ENCODE data around the gene JMJD8. TPM values are rescaled to one million over a fixed set of nuclear protein-coding genes. Genes with fewer than 3 reads are reported as not detected.

JMJD8 gene
- total and polyA plus RNA-seq, 9 of the 15 experiments (the other 6 are each of a cell fraction or from before 2014, with no cell fraction given): 1.2 to 50.6 (median 29.3) TPM

DNA sequence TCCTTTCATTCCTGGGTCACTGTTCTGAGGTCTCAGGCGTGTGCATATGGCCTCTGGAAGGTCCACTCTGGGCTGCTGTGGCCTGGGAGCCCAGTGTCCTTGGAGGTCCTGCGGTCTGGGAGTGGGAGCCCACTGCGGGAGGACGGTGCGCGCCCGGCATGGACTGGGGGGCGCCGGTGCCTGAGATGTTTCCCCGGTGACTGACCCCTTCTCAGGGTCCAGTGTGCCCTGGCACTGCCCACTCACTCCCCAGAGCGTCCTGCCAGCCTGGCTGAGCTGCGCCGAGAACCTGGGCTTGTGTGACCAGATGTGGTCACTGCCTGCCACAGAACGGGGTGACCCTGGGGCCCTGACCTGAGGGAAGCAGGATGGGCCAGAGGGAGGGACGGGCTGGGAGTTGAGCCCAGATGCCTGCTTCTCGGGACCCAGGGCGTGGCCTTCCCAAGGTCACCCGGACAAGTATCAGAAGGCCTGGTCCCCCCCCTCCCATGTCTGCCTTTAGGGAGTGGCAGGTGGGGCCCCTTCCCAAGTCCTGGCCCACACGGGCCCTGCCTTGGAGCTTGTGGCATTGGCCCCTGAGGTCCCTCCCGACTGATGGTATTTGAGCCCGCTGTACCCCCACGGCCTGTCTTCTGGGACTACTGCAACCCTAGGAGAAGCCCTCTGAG is 9.8 kb downstream of the JMJD8 start (continued):
- TF ChIP-seq, protein P1, sequence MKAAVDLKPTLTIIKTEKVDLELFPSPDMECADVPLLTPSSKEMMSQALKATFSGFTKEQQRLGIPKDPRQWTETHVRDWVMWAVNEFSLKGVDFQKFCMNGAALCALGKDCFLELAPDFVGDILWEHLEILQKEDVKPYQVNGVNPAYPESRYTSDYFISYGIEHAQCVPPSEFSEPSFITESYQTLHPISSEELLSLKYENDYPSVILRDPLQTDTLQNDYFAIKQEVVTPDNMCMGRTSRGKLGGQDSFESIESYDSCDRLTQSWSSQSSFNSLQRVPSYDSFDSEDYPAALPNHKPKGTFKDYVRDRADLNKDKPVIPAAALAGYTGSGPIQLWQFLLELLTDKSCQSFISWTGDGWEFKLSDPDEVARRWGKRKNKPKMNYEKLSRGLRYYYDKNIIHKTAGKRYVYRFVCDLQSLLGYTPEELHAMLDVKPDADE (conservative IDR thresholded peaks at IDR 0.05; ENCODE audit: control insufficient read depth, low read depth, low read length): no peak
- TF ChIP-seq MCM2 (IDR thresholded peaks at IDR 0.05; ENCODE audit: low read depth) (no peak), ESRRA (IDR thresholded peaks at IDR 0.05; ENCODE audit: borderline replicate concordance, low read depth) (peak; percentile 89), ZNF12 (CRISPR knock-in tag; IDR thresholded peaks at IDR 0.05) (0 out of 2 replicates have a peak, but pooled peaks have one; percentile 4), RAD51 (IDR thresholded peaks at IDR 0.05; ENCODE audit: borderline replicate concordance, low read depth) (no peak), NRF1 (conservative IDR thresholded peaks at IDR 0.05 in 1 of 2, IDR thresholded peaks at IDR 0.05 in 1 of 2) (no peak), KAT2B (IDR thresholded peaks at IDR 0.05; ENCODE audit: low read depth, low read length) (no peak), ATF2 (CRISPR knock-in tag; IDR thresholded peaks at IDR 0.05) (no peak), RBFOX2 (IDR thresholded peaks at IDR 0.05; ENCODE audit: low read depth, low read length) (peak; percentile 42; the same call in 1 of the 2 replicates)
- TF ChIP-seq, protein P2, sequence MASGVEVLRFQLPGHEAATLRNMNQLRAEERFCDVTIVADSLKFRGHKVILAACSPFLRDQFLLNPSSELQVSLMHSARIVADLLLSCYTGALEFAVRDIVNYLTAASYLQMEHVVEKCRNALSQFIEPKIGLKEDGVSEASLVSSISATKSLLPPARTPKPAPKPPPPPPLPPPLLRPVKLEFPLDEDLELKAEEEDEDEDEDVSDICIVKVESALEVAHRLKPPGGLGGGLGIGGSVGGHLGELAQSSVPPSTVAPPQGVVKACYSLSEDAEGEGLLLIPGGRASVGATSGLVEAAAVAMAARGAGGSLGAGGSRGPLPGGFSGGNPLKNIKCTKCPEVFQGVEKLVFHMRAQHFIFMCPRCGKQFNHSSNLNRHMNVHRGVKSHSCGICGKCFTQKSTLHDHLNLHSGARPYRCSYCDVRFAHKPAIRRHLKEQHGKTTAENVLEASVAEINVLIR (CRISPR knock-in tag; IDR thresholded peaks at IDR 0.05): no peak
- TF ChIP-seq, protein P3, sequence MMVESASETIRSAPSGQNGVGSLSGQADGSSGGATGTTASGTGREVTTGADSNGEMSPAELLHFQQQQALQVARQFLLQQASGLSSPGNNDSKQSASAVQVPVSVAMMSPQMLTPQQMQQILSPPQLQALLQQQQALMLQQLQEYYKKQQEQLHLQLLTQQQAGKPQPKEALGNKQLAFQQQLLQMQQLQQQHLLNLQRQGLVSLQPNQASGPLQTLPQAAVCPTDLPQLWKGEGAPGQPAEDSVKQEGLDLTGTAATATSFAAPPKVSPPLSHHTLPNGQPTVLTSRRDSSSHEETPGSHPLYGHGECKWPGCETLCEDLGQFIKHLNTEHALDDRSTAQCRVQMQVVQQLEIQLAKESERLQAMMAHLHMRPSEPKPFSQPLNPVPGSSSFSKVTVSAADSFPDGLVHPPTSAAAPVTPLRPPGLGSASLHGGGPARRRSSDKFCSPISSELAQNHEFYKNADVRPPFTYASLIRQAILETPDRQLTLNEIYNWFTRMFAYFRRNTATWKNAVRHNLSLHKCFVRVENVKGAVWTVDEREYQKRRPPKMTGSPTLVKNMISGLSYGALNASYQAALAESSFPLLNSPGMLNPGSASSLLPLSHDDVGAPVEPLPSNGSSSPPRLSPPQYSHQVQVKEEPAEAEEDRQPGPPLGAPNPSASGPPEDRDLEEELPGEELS (CRISPR knock-in tag; IDR thresholded peaks at IDR 0.05; ENCODE audit: borderline replicate concordance): 0 out of 2 replicates have a peak, but pooled peaks have one; percentile 35
- TF ChIP-seq, protein P4, sequence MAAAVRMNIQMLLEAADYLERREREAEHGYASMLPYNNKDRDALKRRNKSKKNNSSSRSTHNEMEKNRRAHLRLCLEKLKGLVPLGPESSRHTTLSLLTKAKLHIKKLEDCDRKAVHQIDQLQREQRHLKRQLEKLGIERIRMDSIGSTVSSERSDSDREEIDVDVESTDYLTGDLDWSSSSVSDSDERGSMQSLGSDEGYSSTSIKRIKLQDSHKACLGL (CRISPR knock-in tag; IDR thresholded peaks at IDR 0.05; ENCODE audit: borderline replicate concordance, poor library complexity, severe bottlenecking): no peak
- TF ChIP-seq, protein P5, sequence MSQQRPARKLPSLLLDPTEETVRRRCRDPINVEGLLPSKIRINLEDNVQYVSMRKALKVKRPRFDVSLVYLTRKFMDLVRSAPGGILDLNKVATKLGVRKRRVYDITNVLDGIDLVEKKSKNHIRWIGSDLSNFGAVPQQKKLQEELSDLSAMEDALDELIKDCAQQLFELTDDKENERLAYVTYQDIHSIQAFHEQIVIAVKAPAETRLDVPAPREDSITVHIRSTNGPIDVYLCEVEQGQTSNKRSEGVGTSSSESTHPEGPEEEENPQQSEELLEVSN (IDR thresholded peaks at IDR 0.05; ENCODE audit: borderline replicate concordance in 1 of 2, extremely low read depth in 1 of 2, insufficient read depth in 1 of 2, insufficient read length in 1 of 2, low read depth in 1 of 2, low read length in 1 of 2, poor library complexity in 1 of 2, severe bottlenecking in 1 of 2): no peak
- TF ChIP-seq, protein P6, sequence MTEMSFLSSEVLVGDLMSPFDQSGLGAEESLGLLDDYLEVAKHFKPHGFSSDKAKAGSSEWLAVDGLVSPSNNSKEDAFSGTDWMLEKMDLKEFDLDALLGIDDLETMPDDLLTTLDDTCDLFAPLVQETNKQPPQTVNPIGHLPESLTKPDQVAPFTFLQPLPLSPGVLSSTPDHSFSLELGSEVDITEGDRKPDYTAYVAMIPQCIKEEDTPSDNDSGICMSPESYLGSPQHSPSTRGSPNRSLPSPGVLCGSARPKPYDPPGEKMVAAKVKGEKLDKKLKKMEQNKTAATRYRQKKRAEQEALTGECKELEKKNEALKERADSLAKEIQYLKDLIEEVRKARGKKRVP (CRISPR knock-in tag; IDR thresholded peaks at IDR 0.05): no peak

Measured in K562 (cell line).